Measurements from ENCODE around the gene RANBP17. TPM values are rescaled to one million over a fixed set of nuclear protein-coding genes. Genes with fewer than 3 reads are reported as not detected.

Gene RANBP17
- total and polyA plus RNA-seq, 2 of the 4 experiments (the other 2 are of a cell fraction) = 8.2 to 29.0 TPM

GRCh38 chr5:171067540-171068130, 205.8 kb downstream of the RANBP17 start:
- POLR2A ChIA-PET (ENCODE audit: unreplicated experiment) = no interaction called here
- Histone ChIP-seq H4K91ac (ENCODE audit: insufficient read depth, low read depth, low read length) (no peak overlapping the region), H3K9ac (ENCODE audit: low read depth, low read length) (no peak overlapping the region), H3K23ac (ENCODE audit: low read depth, low read length) (no peak overlapping the region), H2AK5ac (ENCODE audit: low read depth, low read length) (no peak overlapping the region), H3K56ac (ENCODE audit: extremely low read depth, insufficient read depth, low read length) (no peak overlapping the region), H4K20me1 (ENCODE audit: insufficient read depth, low read length) (no peaks in the 10 kb centered on the region), H2AK9ac (replicated peaks; ENCODE audit: low read depth, low read length, poor library complexity) (no peak overlapping the region), H2BK15ac (ENCODE audit: low read depth, low read length) (no peak overlapping the region), H3K18ac (ENCODE audit: low read depth, low read length) (no peak overlapping the region), H2BK20ac (ENCODE audit: low read depth, low read length) (no peak overlapping the region), H3K4me2 (ENCODE audit: low read depth, low read length) (no peak overlapping the region), H3K79me1 (ENCODE audit: low read depth in 1 of 2, low read length in 2 of 2) (no peaks in the 10 kb centered on the region), H3K9me3 (ENCODE audit: control insufficient read depth, insufficient read depth, low read length) (peaks cover 7% of the 10 kb centered on the region), H4K5ac (ENCODE audit: low read depth, low read length) (no peak overlapping the region), H3K27me3 (ENCODE audit: control insufficient read depth, insufficient read depth, low read length) (no peaks in the 10 kb centered on the region), H3K4me3 (ENCODE audit: insufficient read depth, low read depth, low read length) (no peak overlapping the region), H3K14ac (replicated peaks; ENCODE audit: low read depth, low read length) (no peak overlapping the region), H2AFZ (replicated peaks; ENCODE audit: low read length, poor library complexity) (no peak overlapping the region), H3K4ac (ENCODE audit: low read depth, low read length) (no peak overlapping the region), H3K4me1 (ENCODE audit: control insufficient read depth, insufficient read depth, low read length) (no peaks in the 10 kb centered on the region), H3K9me1 (ENCODE audit: insufficient read depth, low read length) (no peaks in the 10 kb centered on the region), H2BK120ac (ENCODE audit: low read depth, low read length) (no peak overlapping the region), H3K36me3 (ENCODE audit: control insufficient read depth, insufficient read depth, low read length) (peaks cover 3% of the 10 kb centered on the region; the same call in 1 of the 2 replicates), H2BK5ac (ENCODE audit: low read depth, low read length, poor library complexity, severe bottlenecking) (no peak overlapping the region), H4K8ac (ENCODE audit: low read depth in 2 of 2, low read length in 2 of 2) (no peak overlapping the region), H3K27ac (ENCODE audit: insufficient read depth, low read length) (no peak overlapping the region)
- DNase-seq (no peak), ATAC-seq (ENCODE audit: low read depth) (no peak)
- CTCF ChIA-PET = no interaction called here
- no TSS peak for BruUV-seq (replicated peaks)
- WGBS, 2 experiments (ENCODE audit: extremely low coverage in 2 of 2, insufficient read length in 1 of 2) = no CpG with 5 or more reads among the region's 2 CpGs
- in situ Hi-C loops (cut with MboI; ENCODE audit: low sequenced_read_pairs) = no loop called here
- TF ChIP-seq MAFK (IDR thresholded peaks at IDR 0.05; ENCODE audit: low read depth, low read length) (peak; percentile 64), RFX5 (IDR thresholded peaks at IDR 0.05; ENCODE audit: low read depth, low read length) (no peak), CTCF (conservative IDR thresholded peaks at IDR 0.05; ENCODE audit: low read depth, low read length) (no peak)
- intact Hi-C loops (cut with micrococcal nuclease) = no loop called here
- dilution Hi-C loops (cut with HindIII; ENCODE audit: low sequenced_read_pairs, unreplicated experiment) = no loop called here

Measured in IMR-90 (cell line).